ENCODE measurements around the gene TMEM132D. TPM values are rescaled to one million over a fixed set of nuclear protein-coding genes. Genes with fewer than 3 reads are reported as not detected.

Gene TMEM132D
- total and polyA plus RNA-seq, 2 of the 8 experiments (the other 6 are each of a cell fraction or from before 2014, with no cell fraction given), result 3.5 to 10.1 TPM

- POLR2A ChIA-PET (ENCODE audit: partially characterized antibody), result interaction anchor here (1.2 kb wide), 1 partner anchor 9 kb away, joined by 5 read pairs; no protein-coding TSS in a partner anchor
- DNase-seq (ENCODE audit: low read depth in 1 of 2, low spot score in 2 of 2), result peak in 1 of 2 experiments; percentile 50
- H3K79me2 ChIP-seq (ENCODE audit: control insufficient read depth in 1 of 2, insufficient read depth in 2 of 2, low read length in 2 of 2), result no peaks in the 10 kb centered on the region
- TF ChIP-seq FOSL1 (IDR thresholded peaks at IDR 0.05; ENCODE audit: insufficient read depth, low read depth, low read length), result no peak
- no peak; the same call in 1 of the 2 replicates for TF ChIP-seq MAFK (IDR thresholded peaks at IDR 0.05; ENCODE audit: low read depth, low read length)
- no peak for TF ChIP-seq SIX5 (IDR thresholded peaks at IDR 0.05; ENCODE audit: low read depth, low read length)
- no peak for TF ChIP-seq ATF2 (IDR thresholded peaks at IDR 0.05; ENCODE audit: low read length)
- TF ChIP-seq HDAC2 (IDR thresholded peaks at IDR 0.05; ENCODE audit: borderline replicate concordance in 1 of 2, low read depth in 2 of 2, low read length in 2 of 2), result no peak
- TF ChIP-seq PHF8 (conservative IDR thresholded peaks at IDR 0.05; ENCODE audit: low read depth, low read length), result no peak
- TF ChIP-seq CTCF (IDR thresholded peaks at IDR 0.05; ENCODE audit: control extremely low read depth in 1 of 3, insufficient read depth in 1 of 3, low read depth in 1 of 3, low read length in 3 of 3), result no peak
- TF ChIP-seq, protein P1, sequence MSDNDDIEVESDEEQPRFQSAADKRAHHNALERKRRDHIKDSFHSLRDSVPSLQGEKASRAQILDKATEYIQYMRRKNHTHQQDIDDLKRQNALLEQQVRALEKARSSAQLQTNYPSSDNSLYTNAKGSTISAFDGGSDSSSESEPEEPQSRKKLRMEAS (IDR thresholded peaks at IDR 0.05), result peak; percentile 88
Observed at GRCh38 chr12:129530984-129531383, 372.8 kb downstream of the TMEM132D start.

More at GRCh38 chr12:129530984-129531383, 372.8 kb downstream of the TMEM132D start:
- Histone ChIP-seq H3K4me2 (ENCODE audit: insufficient read depth in 1 of 2, low read depth in 2 of 2, low read length in 2 of 2) (no peak overlapping the region), H3K4me1 (replicated peaks in 1 of 4; ENCODE audit: control insufficient read depth in 3 of 4, insufficient read depth in 4 of 4, low read length in 3 of 4) (peaks cover 4 to 17% (median 14%) of the 10 kb centered on the region in 4 experiments), H3K27ac (ENCODE audit: low read depth, low read length) (no peak overlapping the region), H4K5ac (ENCODE audit: insufficient read length, low read depth, low read length) (no peak overlapping the region), H3K27me3 (replicated peaks in 1 of 4; ENCODE audit: control insufficient read depth in 3 of 4, extremely low read depth in 1 of 4, insufficient read depth in 3 of 4, low read length in 3 of 4) (no peaks in the 10 kb centered on the region), H4K20me1 (replicated peaks in 1 of 2; ENCODE audit: control insufficient read depth in 1 of 2, insufficient read depth in 2 of 2, low read length in 2 of 2) (no peaks in the 10 kb centered on the region), H3K9ac (replicated peaks in 1 of 4; ENCODE audit: extremely low read depth in 1 of 4, low read depth in 3 of 4, low read length in 3 of 4) (no peak overlapping the region), H3K56ac (replicated peaks; ENCODE audit: insufficient read length, low read depth, low read length) (no peak overlapping the region), H2BK120ac (replicated peaks; ENCODE audit: low read depth, low read length) (no peak overlapping the region), H4K8ac (ENCODE audit: extremely low read depth, insufficient read depth, low read length) (no peak overlapping the region; the same call in 1 of the 2 replicates), H2BK20ac (ENCODE audit: low read length) (no peak overlapping the region), H3K18ac (ENCODE audit: extremely low read depth, low read length) (no peak overlapping the region), H2BK12ac (ENCODE audit: low read depth, low read length) (no peak overlapping the region), H3K79me1 (ENCODE audit: low read depth, low read length) (no peaks in the 10 kb centered on the region), H2AK5ac (ENCODE audit: low read depth, low read length) (no peak overlapping the region), H3K14ac (ENCODE audit: insufficient read length) (no peak overlapping the region), H3K23ac (ENCODE audit: insufficient read length) (no peak overlapping the region), H3K23me2 (ENCODE audit: low read depth, low read length) (peaks cover 2% of the 10 kb centered on the region; the same call in 1 of the 2 replicates), H2BK5ac (ENCODE audit: low read depth, low read length) (no peak overlapping the region), H3K36me3 (ENCODE audit: control insufficient read depth in 2 of 4, insufficient read depth in 4 of 4, low read length in 3 of 4) (no peaks in the 10 kb centered on the region), H2BK15ac (ENCODE audit: low read length) (no peak overlapping the region), H4K91ac (replicated peaks; ENCODE audit: insufficient read length, low read length) (no peak overlapping the region), H2AFZ (ENCODE audit: low read length) (no peak overlapping the region), H3K4ac (replicated peaks; ENCODE audit: insufficient read length, low read depth, low read length) (no peak overlapping the region), H3K4me3 (ENCODE audit: extremely low read depth in 1 of 4, insufficient read depth in 2 of 4, low read depth in 3 of 4, low read length in 4 of 4) (no peak overlapping the region), H3K9me3 (ENCODE audit: insufficient read depth in 2 of 2, low read depth in 1 of 2, low read length in 1 of 2) (no peaks in the 10 kb centered on the region)
- CTCF ChIA-PET (ENCODE audit: partially characterized antibody), result no interaction called here
- WGBS, 2 experiments (ENCODE audit: extremely low coverage in 1 of 2, insufficient coverage in 1 of 2, insufficient read length in 1 of 2, insufficient replicate concordance in 2 of 2, low coverage in 1 of 2, low lambda C conversion rate in 2 of 2, missing lambda C conversion rate in 1 of 2), result 57% methylated on average over 13 of the region's 13 CpGs; no CpG with 5 or more reads in 1 of the 2 experiments
- no peak for FAIRE-seq

All from H1 (cell line).